CD4-positive, alpha-beta T cell treated with Interleukin-15 for 4 hours (primary cell): ENCODE data around the gene LRRC26.

ENCODE experiments used
- DNase-seq: peaks from one replicate; pipeline ENCODE4 v3.0.0-alpha.2; 2020; ENCODE audit warnings: low spot score

The LRRC26 gene

DNA sequence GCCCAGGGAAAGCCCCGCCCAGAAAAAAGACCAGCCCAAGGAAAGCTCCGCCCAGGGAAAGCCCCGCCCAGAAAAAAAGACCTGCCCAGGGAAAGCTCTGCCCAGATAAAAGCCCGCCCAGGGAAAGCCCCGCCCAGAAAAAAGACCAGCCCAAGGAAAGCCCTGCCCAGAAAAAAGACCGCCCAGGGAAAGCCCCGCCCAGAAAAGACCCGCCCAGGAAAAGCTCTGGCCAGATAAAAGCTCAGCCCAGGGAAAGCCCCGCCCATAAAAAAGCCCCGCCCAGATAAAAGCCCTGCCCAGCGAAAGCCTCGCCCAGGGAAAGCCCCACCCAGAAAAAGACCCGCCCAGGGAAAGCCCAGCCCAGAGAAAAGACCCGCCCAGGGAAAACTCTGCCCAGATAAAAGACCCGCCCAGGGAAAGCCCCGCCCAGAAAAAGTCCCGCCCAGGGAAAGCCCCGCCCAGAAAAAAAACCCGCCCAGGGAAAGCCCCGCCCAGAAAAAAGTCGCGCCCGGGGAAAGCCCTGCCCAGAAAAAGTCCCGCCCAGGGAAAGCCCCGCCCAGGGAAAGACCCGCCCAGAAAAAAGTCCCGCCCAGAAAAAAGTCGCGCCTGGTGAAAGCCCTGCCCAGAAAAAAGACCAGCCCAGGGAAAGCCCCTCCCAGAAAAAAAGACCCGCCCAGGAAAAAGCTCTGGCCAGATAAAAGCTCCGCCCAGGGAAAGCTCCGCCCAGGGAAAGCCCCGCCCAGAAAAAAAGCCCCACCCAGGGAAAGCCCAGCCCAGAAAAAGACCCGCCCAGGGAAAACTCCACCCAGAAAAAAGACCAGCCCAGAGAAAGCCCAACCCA, 19.0 kb downstream of the LRRC26 start:
- peak; percentile 50 for DNase-seq

DNA sequence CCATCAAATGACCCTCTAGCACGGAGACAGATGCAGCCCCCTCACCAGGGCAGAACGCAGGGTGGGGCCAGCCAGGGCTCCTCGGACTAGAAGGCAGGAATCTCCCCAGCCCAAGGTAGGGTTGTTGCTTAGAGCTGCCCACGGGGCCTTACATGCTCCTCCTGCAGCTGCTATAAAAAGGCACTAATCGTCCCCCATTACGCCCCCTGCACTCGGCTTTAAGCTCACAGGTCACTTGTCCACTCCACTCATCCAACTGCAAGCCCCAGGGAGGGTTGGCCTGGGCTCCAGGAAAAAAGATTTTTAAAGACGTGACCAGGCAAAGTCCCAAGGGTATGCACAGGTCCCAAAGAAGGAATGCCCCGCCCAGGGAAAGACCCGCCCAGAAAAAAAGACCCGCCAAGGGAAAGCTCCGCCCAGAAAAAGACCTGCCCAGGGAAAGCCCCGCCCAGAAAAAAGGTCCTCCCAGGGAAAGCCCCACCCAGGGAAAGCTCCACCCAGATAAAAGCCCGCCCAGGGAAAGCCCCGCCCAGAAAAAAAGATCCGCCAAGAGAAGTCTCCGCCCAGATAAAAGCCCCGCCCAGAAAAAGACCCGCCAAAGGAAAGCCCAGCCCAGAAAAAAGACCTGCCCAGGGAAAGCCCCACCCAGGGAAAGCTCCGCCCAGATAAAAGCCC, 19.8 kb downstream of the LRRC26 start:
- DNase-seq, result no peak

DNA sequence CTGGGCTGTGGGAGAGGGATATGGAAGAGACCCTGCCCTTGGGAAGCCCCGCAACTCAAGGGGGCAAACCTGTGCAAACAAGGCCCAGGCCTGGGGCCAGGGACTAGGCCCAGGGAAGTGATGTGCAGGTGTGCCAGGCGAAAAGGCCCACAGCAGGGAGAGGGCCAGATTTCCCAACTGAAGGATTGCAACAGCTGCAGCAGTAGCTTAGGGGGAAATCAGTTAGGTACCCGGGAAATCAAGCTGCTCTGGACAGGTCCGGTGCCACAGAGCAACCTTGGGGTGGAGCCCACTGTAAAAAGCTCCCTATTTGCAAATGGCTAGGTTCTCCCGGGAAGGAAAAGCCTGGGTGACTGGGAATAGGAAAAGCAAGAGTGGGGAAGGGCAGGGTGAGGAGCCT, 20.5 kb downstream of the LRRC26 start:
- no peak for DNase-seq

DNA sequence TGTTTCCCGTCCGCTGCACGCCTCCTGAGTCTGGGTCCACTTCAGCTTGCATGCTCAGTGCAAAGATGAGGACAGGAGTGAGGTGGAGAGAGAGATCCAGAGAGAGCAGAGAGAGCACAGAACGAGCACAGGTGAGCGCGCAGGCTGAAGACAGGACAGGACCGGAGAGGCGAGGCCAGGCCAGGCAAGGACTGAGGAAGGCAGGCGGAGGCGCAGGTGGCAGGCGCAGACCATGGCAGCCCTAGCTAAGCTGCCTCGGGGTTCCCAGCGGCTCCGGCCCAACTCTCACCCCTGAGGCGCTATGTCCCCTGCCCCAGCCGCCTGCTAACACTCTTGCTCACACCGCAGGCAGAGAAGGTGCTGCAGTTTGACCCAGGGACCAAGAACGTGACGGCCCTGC, 21.2 kb downstream of the LRRC26 start:
- DNase-seq, result no peak

GRCh38 chr9:137148242-137148641, 21.6 kb downstream of the LRRC26 start:
- DNase-seq, result no peak

GRCh38 chr9:137147793-137148160, 22.1 kb downstream of the LRRC26 start:
- DNase-seq, result no peak

GRCh38 chr9:137147091-137147792, 22.6 kb downstream of the LRRC26 start:
- DNase-seq, result no peak

GRCh38 chr9:137146527-137146918, 23.3 kb downstream of the LRRC26 start:
- no peak for DNase-seq

GRCh38 chr9:137145731-137146526, 23.9 kb downstream of the LRRC26 start:
- DNase-seq, result no peak

DNA sequence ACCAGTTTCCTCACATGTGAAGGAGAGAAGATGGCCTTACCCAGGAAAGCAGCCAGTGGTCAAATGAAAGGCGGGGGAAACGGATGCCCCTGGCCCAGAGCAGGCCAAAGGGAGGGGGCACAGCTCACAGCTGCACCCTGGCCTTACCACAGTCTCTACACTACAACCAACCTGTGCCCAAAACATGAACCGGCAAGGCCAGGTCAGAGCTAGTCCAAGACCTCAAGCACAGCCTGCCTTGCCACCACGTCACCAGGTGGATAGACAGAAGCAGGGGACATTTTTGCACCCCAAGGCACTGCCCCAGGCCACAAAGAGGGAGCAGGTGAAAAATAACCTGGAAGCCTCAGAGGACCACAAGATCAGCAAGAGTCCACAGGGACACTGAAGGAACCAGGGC, 26.4 kb downstream of the LRRC26 start:
- no peak for DNase-seq

DNA sequence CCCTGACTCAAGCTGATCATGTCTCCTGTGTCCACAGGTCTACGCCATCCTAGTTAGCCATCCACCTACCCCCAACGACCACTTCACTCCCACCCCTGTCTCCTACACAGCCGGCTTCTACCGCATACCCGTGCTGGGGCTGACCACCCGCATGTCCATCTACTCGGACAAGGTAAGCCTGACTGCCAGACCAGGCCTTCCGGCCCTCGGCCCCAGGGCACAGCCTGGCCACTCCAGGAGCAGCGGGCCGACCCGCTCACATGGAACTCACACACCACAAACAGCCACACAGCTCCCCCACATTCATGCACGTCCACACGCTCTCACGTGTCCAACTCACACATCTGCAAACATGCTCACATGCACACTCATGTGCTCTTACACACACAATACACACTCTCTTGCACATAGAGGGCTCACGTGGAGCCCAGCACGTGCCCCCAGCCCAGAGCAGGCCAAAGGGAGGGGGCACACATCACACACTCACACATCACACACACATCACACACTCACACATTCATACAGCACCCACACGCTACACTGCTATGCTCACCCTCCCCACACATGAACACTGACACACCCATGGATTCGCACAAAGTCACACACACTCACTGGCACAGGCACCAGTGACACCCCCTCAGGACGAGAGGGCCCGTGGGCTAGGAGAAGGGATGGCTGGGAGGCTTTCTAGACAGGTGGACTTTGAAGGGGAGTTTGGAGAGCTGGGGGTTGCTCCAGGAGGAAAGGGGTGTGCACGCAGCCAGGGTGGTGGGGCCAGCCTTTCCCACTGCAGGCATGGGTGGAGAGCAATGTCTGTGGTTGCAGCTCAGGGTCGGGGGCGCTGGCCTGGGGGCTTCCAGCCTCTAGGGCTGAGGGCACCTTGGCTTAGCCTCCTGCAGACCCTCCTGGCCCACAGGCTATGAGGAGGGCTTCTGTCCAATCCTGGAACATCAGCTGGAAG, 27.6 kb downstream of the LRRC26 start:
- no peak for DNase-seq

DNA sequence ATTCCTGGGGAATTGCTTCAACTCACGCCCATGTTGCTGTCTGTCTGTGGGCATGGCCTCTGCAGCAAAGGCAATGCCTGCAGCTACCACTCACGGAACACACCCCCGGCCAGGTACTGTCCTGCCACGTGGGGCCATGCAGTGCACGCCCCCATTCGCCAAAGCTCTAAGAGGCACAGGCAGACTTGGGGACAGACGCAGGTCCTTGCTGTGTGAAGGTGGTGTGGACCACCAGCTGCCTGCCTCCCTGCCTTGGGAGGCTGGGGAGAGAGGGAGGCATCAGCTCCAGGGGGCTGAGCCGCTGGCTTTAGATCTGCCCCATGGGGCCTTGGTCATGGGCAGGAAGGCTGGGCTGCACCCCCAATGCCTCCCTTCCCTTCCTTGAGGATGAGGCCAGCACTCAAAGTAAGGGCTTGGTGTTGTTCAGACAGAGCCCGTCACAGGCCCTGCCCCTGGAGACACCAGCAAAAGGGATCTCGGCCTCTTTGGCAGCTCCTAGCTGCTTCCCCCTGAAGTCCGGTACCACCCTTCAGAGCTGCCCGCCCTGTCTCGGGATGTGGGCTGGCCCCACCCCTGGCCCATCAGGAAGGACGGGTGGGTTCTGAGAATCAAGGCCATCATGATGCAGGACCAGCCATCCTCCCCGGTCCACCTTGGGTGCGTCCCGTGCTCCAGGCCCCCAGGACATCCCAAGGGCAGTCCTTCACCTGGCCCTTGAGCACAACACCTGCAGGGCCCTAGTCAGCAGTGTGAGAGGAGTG, 28.6 kb downstream of the LRRC26 start:
- DNase-seq, result no peak

DNA sequence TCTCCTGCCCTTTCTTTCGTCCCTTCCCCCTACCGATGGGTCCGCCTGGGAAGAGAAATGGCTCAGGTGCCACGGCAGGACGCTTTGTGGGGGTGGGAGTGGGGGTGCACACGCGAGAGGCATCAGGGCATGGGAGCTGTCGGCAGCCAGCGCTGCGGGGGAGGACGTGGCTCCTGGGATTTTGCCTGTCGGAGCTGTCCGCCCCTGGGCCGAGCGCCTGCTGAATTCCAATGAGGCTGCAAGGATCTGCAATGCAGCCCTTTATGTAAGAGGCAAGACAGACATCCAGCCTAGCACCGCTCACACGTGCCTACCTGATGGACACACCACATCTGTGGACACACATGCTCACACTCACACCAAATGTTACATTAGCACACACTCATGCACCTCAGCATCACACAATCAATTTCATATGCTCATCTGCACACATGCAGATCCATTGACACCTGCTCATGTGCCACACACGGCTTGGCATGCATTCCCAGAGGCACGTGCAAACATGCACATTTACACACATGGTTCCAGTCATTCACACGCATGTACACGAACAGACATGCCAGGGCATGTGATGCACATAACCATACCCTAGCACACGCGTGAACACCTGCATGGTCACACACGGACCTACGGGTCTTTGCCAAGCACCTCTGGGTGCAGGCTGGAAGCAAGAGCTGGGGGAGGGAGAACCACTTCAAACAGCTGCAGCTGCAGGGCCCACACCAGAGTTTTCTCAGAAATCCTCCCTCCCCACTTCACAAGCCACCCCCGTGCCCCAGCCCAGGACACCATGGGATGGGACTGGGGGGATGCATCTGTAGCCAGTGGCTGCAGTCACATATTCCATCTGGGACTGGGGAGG, 29.5 kb downstream of the LRRC26 start:
- no peak for DNase-seq

GRCh38 chr9:137139468-137140150, 30.2 kb downstream of the LRRC26 start:
- DNase-seq, result no peak

- DNase-seq, result no peak
Measured at GRCh38 chr9:137138722-137139467, 31.0 kb downstream of the LRRC26 start, which contains the start of gene GRIN1. Gene GRIN1 (plus strand): TSS chr9:137139154. CDS start chr9:137139487, 333 bp downstream.

- no peak for DNase-seq
Measured at GRCh38 chr9:137138058-137138721, 31.7 kb downstream of the LRRC26 start.

GRCh38 chr9:137136881-137137607, 32.8 kb downstream of the LRRC26 start:
- DNase-seq, result no peak
